ENCODE data around the gene CLIP1. TPM values are rescaled to one million over a fixed set of nuclear protein-coding genes. Genes with fewer than 3 reads are reported as not detected.
"Not testable (repeated sequence)": the region's sequence is repeated elsewhere in the genome, so short reads cannot be mapped to it uniquely, and the experiment has no call there.

The CLIP1 gene
- total RNA-seq, 1 donor from 2014 or later = 114 TPM

- intact Hi-C loops (cut with DNase I); ATAC-seq; DNase-seq (ENCODE audit: low spot score): not testable (repeated sequence)
Measured at GRCh38 chr12:122438822-122439221, 16.4 kb upstream of the CLIP1 start.

DNA sequence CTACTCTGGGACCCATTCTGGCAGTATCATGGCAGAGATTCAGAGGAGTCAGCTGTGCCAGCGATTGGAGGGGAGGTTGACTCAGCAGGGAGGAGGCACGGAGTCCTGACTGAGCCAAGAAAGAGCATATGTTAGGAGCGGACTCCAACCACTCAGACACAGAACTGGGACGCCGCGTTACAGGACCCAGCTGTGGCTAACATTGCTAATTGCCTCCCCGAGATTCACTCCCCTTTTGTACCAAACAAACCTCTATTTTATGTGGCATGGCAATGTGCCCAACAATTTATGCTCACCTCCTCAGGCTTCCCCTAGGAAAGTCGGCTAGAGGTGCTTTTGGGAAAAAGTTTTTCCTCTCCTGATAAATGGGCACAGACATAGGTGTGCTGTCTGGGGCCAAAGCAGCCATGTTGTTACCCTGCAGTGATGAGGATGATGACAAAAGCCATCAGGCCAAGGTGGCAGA lies 15.2 kb upstream of the CLIP1 start:
- intact Hi-C loops (cut with DNase I) = no loop called here
- no peak for DNase-seq (ENCODE audit: low spot score)
- peak; percentile 42 for ATAC-seq

- intact Hi-C loops (cut with DNase I) = no loop called here
- DNase-seq (ENCODE audit: low spot score) (no peak), ATAC-seq (no peak)
Measured at GRCh38 chr12:122435186-122435585, 12.7 kb upstream of the CLIP1 start.

GRCh38 chr12:122429043-122429442 lies 6.6 kb upstream of the CLIP1 start:
- peak; percentile 19 for DNase-seq (ENCODE audit: low spot score)
- ATAC-seq; intact Hi-C loops (cut with DNase I): not testable (repeated sequence)

- intact Hi-C loops (cut with DNase I) = no loop called here
- peak; percentile 26 for DNase-seq (ENCODE audit: low spot score)
- no peak for ATAC-seq
Measured at GRCh38 chr12:122427403-122427802, 4.9 kb upstream of the CLIP1 start.

GRCh38 chr12:122423258-122424165 lies 1.0 kb upstream of the CLIP1 start:
- intact Hi-C loops (cut with DNase I) = no loop called here
- ATAC-seq (peak; percentile 40), DNase-seq (ENCODE audit: low spot score) (peak; percentile 62)

DNA sequence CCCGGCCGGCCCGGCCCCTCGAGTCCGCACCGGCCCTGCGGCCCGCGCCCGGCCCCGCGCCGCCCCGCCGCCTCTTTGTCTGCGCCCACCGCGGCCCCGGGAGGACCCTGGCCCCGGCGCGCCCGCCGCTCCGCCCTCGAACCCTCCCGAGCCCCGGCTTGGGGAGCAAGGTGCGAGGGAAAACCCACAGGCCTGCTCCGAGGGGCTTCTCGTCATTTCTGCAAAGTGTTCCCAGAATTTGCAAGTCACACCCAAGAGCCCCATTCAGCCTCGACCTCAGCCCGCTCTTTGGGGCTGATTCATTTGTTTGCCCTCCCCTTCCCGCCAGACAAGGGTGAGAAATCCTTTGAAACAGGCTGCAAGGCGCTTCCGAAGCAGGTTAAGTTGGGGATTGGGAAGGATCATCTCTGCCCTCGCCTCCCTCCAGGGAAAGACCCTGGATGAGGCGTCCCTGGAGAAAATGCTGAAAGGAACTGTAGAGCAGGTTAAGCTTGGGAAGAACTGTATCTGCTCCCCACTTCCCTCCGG lies 325 bp upstream of the CLIP1 start:
- DNase-seq (ENCODE audit: low spot score) (peak; percentile 66), ATAC-seq (peak; percentile 29)
- intact Hi-C loops (cut with DNase I) = no loop called here

GRCh38 chr12:122421187-122421820 lies 1.2 kb downstream of the CLIP1 start:
- intact Hi-C loops (cut with DNase I) = no loop called here
- peak; percentile 64 for ATAC-seq

GRCh38 chr12:122420471-122421162 lies 1.9 kb downstream of the CLIP1 start:
- DNase-seq (ENCODE audit: low spot score) (peak; percentile 39), ATAC-seq (no peak)
- intact Hi-C loops (cut with DNase I) = no loop called here

More at GRCh38 chr12:122421187-122421820, 1.2 kb downstream of the CLIP1 start:
- no peak for DNase-seq (ENCODE audit: low spot score)

GRCh38 chr12:122419094-122419493 lies 3.4 kb downstream of the CLIP1 start:
- ATAC-seq; intact Hi-C loops (cut with DNase I): not testable (repeated sequence)
- DNase-seq (ENCODE audit: low spot score) = peak; percentile 21

DNA sequence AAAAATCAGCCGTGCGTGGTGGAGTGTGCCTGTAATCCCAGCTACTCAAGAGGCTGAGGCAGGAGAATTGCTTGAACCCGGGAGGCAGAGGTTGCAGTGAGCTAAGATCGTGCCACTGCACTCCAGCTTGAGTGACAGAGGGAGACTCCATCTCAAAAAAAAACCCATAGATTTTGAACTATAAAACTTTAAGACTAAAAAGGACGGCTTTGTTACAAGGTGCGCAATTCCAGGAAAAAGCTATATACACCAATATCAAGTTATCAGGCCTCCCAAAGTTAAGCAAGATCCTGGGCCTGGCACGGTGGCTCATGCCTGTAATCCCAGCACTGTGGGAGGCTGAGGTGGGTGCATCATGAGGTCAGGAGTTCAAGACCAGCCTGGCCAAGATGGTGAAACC lies 6.8 kb downstream of the CLIP1 start:
- intact Hi-C loops (cut with DNase I); ATAC-seq: not testable (repeated sequence)
- DNase-seq (ENCODE audit: low spot score) = peak; percentile 25

DNA sequence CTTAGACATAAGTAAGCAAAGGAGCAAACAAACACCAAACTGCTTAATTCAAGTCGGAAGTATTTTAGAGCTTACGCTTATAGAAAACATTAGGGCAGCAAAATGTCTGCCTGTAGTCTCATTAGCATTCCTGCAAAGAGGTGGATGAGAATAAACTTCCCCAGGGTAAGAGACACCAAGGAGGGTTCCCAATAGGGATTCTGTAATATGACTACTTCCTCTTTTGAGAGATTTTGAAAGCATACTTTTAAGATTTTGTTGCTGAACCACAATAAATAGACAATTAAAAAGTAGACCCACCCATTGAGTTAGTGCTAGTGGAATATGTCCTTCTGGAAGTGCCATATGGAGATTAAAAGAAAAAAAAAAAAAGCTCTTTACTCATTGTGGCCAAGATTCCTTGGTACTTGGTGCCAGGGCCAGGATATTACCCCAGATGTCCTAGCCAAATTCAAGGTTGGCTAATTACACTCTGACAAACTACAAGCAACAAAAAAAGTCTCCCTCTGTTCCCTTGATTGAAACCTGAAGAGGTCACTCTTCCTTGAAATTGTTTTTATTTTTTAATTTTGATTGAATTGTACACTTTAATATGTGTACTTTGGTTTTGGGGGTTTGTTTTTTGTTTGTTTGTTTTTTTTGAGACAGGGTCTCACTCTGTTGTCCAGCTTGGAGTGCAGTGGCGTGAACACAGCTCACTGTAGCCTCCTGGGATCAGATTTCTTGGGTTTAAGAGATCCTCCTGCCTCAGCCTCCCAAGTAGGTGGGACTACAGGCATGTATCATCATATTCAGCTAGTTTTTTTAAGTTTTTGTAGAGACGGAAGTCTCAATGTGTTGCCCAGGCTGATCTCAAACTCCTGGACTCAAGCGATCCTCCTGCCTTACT lies 8.7 kb downstream of the CLIP1 start:
- intact Hi-C loops (cut with DNase I) = no loop called here
- ATAC-seq (no peak), DNase-seq (ENCODE audit: low spot score) (peak; percentile 10)

DNA sequence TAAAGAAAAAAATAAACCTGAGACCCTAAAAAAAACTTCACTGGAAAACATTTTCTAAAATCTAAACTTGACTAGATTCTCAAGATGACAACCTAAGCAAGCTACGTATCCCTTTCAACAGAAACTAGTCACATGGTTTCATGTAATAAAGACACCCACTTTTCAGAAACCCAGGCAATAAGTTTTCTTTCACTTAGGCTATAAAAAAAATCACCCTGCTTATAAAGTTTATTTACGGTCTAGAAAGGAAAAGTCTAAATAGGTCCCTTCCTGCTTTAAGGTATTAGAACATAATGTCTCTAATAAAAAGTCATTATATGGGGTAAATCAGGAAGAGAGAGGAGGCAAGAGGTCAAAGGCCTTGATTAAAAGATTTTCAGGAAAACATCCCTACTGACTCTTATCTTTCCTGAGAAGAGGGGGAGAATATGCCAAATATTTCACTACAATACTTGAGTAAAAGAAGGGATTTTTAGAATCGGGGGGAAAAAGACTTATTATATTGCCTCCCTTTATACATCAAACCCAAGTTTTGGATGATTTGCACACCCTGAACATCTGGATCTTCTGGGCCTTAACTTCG lies 9.5 kb downstream of the CLIP1 start:
- no peak for DNase-seq (ENCODE audit: low spot score)
- ATAC-seq = no peak
- intact Hi-C loops (cut with DNase I) = no loop called here

- no peak for ATAC-seq
Measured at GRCh38 chr12:122411537-122411936, 10.9 kb downstream of the CLIP1 start.

DNA sequence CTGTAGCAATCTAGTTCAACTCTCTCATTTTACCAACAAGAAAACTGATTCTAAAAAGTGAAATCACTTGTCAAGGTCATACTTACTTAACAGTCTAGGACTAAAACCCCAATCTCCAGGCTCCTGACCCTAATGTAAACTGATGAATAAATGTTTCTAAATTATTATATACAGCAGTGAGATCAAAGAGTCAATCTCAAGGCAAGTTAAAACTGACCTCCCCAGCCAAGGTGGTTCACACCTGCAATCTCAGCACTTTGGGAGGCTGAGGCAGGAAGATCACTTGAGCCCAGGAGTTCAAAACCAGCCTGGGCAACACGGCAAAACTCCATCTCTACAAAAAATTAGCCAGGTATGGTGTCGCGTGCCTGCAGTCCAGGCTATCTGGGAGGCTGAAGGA lies 15.3 kb downstream of the CLIP1 start:
- ATAC-seq (no peak), DNase-seq (ENCODE audit: low spot score) (no peak)
- intact Hi-C loops (cut with DNase I) = no loop called here

More at GRCh38 chr12:122411537-122411936, 10.9 kb downstream of the CLIP1 start:
- peak; percentile 28 for DNase-seq (ENCODE audit: low spot score)
- intact Hi-C loops (cut with DNase I) = no loop called here

DNA sequence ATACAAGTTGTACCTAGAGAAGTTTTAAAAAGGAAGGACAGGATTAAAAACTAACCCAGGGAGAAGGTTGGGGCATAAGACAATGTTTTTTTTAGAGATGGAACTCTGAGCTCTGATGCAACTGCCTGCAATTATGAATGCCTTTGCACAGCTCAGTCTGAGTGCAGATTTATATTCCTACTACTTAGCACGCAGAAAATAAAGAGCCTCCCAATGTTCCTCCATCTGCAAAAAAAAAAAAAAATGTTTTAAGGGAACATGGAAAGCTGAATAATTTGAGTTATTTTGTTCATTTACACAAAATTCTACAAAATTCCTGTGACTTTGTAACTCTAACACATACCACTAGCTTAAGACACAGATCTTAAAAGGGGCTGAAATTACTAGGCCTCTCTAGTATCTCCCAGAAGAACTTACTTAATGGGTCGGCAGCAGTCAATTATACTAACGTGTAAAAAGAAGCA lies 15.7 kb downstream of the CLIP1 start:
- ATAC-seq (no peak), DNase-seq (ENCODE audit: low spot score) (no peak)
- intact Hi-C loops (cut with DNase I) = no loop called here

- ATAC-seq = no peak
- intact Hi-C loops (cut with DNase I) = no loop called here
Measured at GRCh38 chr12:122403831-122404230, 18.6 kb downstream of the CLIP1 start.

More at GRCh38 chr12:122403831-122404230, 18.6 kb downstream of the CLIP1 start:
- DNase-seq (ENCODE audit: low spot score) = no peak
